GM12878 (cell line): ENCODE measurements around the gene NUCB1. TPM values are rescaled to one million over a fixed set of nuclear protein-coding genes. Genes with fewer than 3 reads are reported as not detected.

Source experiments
- BCL3 ChIP-seq: IDR thresholded peaks from 2 replicates; pipeline ENCODE4 v1.6.1; 2011; ENCODE audit warnings: borderline replicate concordance, low read depth, mild to moderate bottlenecking, moderate library complexity, low read length; ENCODE audit not compliant: insufficient read depth, poor library complexity, severe bottlenecking
- CBFB ChIP-seq: IDR thresholded peaks from 2 replicates; pipeline ENCODE4 v1.6.1; 2016; ENCODE audit warnings: antibody characterized with exemption, low read depth
- CHD4 ChIP-seq: fragments of 200-600 bp; sonication (generic); IDR thresholded peaks from 2 replicates; pipeline ENCODE4 v1.6.1; 2016; ENCODE audit warnings: mild to moderate bottlenecking
- HDAC6 ChIP-seq: fragments of 200-600 bp; sonication (generic); IDR thresholded peaks from one replicate; pipeline ENCODE4 v1.8.0; 2017; ENCODE audit warnings: antibody characterized with exemption; ENCODE audit not compliant: unreplicated experiment
- LARP7 ChIP-seq: fragments of 450-650 bp; IDR thresholded peaks from 2 replicates; pipeline ENCODE4 v1.6.1; 2017; ENCODE audit warnings: mild to moderate bottlenecking
- NFYA ChIP-seq: IDR thresholded peaks from 2 replicates; pipeline ENCODE4 v1.6.1; 2011; ENCODE audit warnings: low read depth, mild to moderate bottlenecking, low read length, improper control_type of control experiment, borderline replicate concordance
- NFYB ChIP-seq: IDR thresholded peaks from 2 replicates; pipeline ENCODE4 v1.6.1; 2011; ENCODE audit warnings: low read depth, mild to moderate bottlenecking, low read length, improper control_type of control experiment, moderate library complexity; ENCODE audit not compliant: insufficient read depth
- POLR2A ChIP-seq: IDR thresholded peaks from 2 replicates; pipeline ENCODE4 v1.6.1; 2011; ENCODE audit warnings: low read depth, mild to moderate bottlenecking, low read length
- POU2F2 ChIP-seq: IDR thresholded peaks from 3 replicates; pipeline ENCODE4 v1.6.1; 2011; ENCODE audit warnings: low read depth, mild to moderate bottlenecking, low read length, borderline replicate concordance
- RBBP5 ChIP-seq: fragments of 200-600 bp; sonication (generic); conservative IDR thresholded peaks from 2 replicates; pipeline ENCODE4 v1.6.1; 2016
- RELB ChIP-seq: fragments of 450-650 bp; IDR thresholded peaks from 2 replicates; pipeline ENCODE4 v1.6.1; 2017; ENCODE audit warnings: low read depth, mild to moderate bottlenecking, moderate library complexity
- SIN3A ChIP-seq: IDR thresholded peaks from 2 replicates; pipeline ENCODE4 v1.6.1; 2012; ENCODE audit warnings: low read depth, low read length, improper control_type of control experiment
- TAF1 ChIP-seq: IDR thresholded peaks from 2 replicates; pipeline ENCODE4 v1.6.1; 2011; ENCODE audit warnings: mild to moderate bottlenecking, low read depth, low read length, borderline replicate concordance
- ZNF687 ChIP-seq: fragments of 450-650 bp; IDR thresholded peaks from 2 replicates; pipeline ENCODE4 v1.6.1; 2017; ENCODE audit warnings: mild to moderate bottlenecking, moderate library complexity
- polyA plus RNA-seq, 11 experiments: library from polyadenylated mRNA; depleted of rRNA in 4 of 11; unstranded in 6 of 11; stranded (reverse) in 5 of 11; fragments of >200 nt; fragmentation: Nextera tagmentation in 4 of 11; fragmentation: Illumina TruSeq in 1 of 11; extraction: Ambion mirVana in 4 of 11; extraction: Trizol in 1 of 11; gene quantifications; 1 replicate in 1 of 11; 2 replicates in 10 of 11; pipeline versions ENCODE4 v1.2.1 to v1.2.3, GENCODE V29; 2011 to 2016; ENCODE audit warnings: inconsistent platforms in 2 of 11, missing spikeins in 2 of 11, low read depth in 1 of 11
- total RNA-seq, 4 experiments: library from RNA; depleted of rRNA in 3 of 4; stranded (reverse); fragments of >200 nt in 3 of 4; fragmentation: Illumina TruSeq in 1 of 4; extraction: Trizol in 1 of 4; gene quantifications; 2 replicates each; pipeline versions ENCODE4 v1.2.1 to v1.2.3, GENCODE V29; 2013 to 2021
- TF ChIP-seq, protein P1 (sequence below): IDR thresholded peaks from 2 replicates; pipeline ENCODE4 v1.6.1; 2011; ENCODE audit warnings: low read depth, mild to moderate bottlenecking, low read length, moderate library complexity, borderline replicate concordance; ENCODE audit errors: extremely low read depth
- TF ChIP-seq, protein P2 (sequence below): fragments of 150-350 bp; IDR thresholded peaks from 2 replicates; pipeline ENCODE4 v1.6.1; 2014; ENCODE audit warnings: mild to moderate bottlenecking, low read depth, low read length
- TF ChIP-seq, protein P3 (sequence below): fragments of 450-650 bp; conservative IDR thresholded peaks from 2 replicates; pipeline ENCODE4 v1.6.1; 2017; ENCODE audit warnings: mild to moderate bottlenecking, moderate library complexity

NUCB1 gene
- total and polyA plus RNA-seq, 10 of the 15 experiments (the other 5 are each of a cell fraction or from before 2014, with no cell fraction given) = 1.8 to 112 (median 44.5) TPM

- TF ChIP-seq NFYA (no peak), RBBP5 (no peak), POU2F2 (peak; percentile 40; the same call in 1 of the 3 replicates), LARP7 (peak; percentile 19; the same call in 1 of the 2 replicates), CBFB (no peak), BCL3 (no peak), HDAC6 (no peak), CHD4 (no peak), TAF1 (no peak), RELB (0 out of 2 replicates have a peak, but pooled peaks have one; percentile 2), POLR2A (peak; percentile 79), ZNF687 (peak; percentile 7), NFYB (no peak), SIN3A (peak; percentile 31)
- TF ChIP-seq, protein P1, sequence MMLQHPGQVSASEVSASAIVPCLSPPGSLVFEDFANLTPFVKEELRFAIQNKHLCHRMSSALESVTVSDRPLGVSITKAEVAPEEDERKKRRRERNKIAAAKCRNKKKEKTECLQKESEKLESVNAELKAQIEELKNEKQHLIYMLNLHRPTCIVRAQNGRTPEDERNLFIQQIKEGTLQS = peak; percentile 32; the same call in 1 of the 2 replicates
- TF ChIP-seq, protein P2, sequence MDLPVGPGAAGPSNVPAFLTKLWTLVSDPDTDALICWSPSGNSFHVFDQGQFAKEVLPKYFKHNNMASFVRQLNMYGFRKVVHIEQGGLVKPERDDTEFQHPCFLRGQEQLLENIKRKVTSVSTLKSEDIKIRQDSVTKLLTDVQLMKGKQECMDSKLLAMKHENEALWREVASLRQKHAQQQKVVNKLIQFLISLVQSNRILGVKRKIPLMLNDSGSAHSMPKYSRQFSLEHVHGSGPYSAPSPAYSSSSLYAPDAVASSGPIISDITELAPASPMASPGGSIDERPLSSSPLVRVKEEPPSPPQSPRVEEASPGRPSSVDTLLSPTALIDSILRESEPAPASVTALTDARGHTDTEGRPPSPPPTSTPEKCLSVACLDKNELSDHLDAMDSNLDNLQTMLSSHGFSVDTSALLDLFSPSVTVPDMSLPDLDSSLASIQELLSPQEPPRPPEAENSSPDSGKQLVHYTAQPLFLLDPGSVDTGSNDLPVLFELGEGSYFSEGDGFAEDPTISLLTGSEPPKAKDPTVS = no peak
- TF ChIP-seq, protein P3, sequence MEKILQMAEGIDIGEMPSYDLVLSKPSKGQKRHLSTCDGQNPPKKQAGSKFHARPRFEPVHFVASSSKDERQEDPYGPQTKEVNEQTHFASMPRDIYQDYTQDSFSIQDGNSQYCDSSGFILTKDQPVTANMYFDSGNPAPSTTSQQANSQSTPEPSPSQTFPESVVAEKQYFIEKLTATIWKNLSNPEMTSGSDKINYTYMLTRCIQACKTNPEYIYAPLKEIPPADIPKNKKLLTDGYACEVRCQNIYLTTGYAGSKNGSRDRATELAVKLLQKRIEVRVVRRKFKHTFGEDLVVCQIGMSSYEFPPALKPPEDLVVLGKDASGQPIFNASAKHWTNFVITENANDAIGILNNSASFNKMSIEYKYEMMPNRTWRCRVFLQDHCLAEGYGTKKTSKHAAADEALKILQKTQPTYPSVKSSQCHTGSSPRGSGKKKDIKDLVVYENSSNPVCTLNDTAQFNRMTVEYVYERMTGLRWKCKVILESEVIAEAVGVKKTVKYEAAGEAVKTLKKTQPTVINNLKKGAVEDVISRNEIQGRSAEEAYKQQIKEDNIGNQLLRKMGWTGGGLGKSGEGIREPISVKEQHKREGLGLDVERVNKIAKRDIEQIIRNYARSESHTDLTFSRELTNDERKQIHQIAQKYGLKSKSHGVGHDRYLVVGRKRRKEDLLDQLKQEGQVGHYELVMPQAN = peak; percentile 30; the same call in 1 of the 2 replicates
Observed at GRCh38 chr19:48965806-48966540, 65.9 kb downstream of the NUCB1 start (continued).
